GM21576 (cell line): ENCODE measurements around the gene RNF34.

Experiments
- ATAC-seq: cut with Tn5 transposase; IDR thresholded peaks from one replicate; pipeline ENCODE4 v1.9.1; 2021; ENCODE audit warnings: mild to moderate bottlenecking, moderate library complexity; ENCODE audit not compliant: unreplicated experiment

The RNF34 gene

GRCh38 chr12:121388421-121388981 is 11.4 kb upstream of the RNF34 start:
- ATAC-seq, result no peak

GRCh38 chr12:121390856-121391255 is 9.1 kb upstream of the RNF34 start:
- no peak for ATAC-seq

- no peak for ATAC-seq
Measured at GRCh38 chr12:121391619-121392324, 8.1 kb upstream of the RNF34 start.

- ATAC-seq, result no peak
Measured at GRCh38 chr12:121392325-121392716, 7.6 kb upstream of the RNF34 start.

GRCh38 chr12:121397521-121397920 is 2.4 kb upstream of the RNF34 start:
- ATAC-seq, result no peak

GRCh38 chr12:121398355-121398754 is 1.6 kb upstream of the RNF34 start:
- ATAC-seq, result no peak

- ATAC-seq, result peak; percentile 38
Measured at GRCh38 chr12:121400332-121401139, 618 bp downstream of the RNF34 start.

GRCh38 chr12:121403721-121404120 is 3.8 kb downstream of the RNF34 start:
- ATAC-seq, result no peak

- ATAC-seq, result no peak
Measured at GRCh38 chr12:121404734-121405133, 4.8 kb downstream of the RNF34 start.

GRCh38 chr12:121405211-121405610 is 5.3 kb downstream of the RNF34 start:
- no peak for ATAC-seq

- no peak for ATAC-seq
Measured at GRCh38 chr12:121413917-121414316, 14.0 kb downstream of the RNF34 start.

GRCh38 chr12:121417847-121418246 is 17.9 kb downstream of the RNF34 start:
- ATAC-seq, result no peak

- ATAC-seq, result no peak
Measured at GRCh38 chr12:121420109-121420508, 20.2 kb downstream of the RNF34 start.

GRCh38 chr12:121423253-121423652 is 23.3 kb downstream of the RNF34 start:
- no peak for ATAC-seq

GRCh38 chr12:121423682-121424623 is 24.0 kb downstream of the RNF34 start:
- ATAC-seq, result no peak

GRCh38 chr12:121424624-121424975 is 24.7 kb downstream of the RNF34 start:
- ATAC-seq, result no peak

GRCh38 chr12:121427556-121428050 is 27.7 kb downstream of the RNF34 start:
- ATAC-seq, result no peak

- ATAC-seq, result no peak
Measured at GRCh38 chr12:121428883-121429282, 29.0 kb downstream of the RNF34 start.

GRCh38 chr12:121430833-121431415 is 31.0 kb downstream of the RNF34 start:
- ATAC-seq, result no peak

- no peak for ATAC-seq
Measured at GRCh38 chr12:121432740-121433480, 33.0 kb downstream of the RNF34 start.
